GM21515 (cell line): ENCODE data around the gene SULT4A1.

ENCODE experiments used
- ATAC-seq: cut with Tn5 transposase; IDR thresholded peaks from one replicate; pipeline ENCODE4 v1.9.1; 2021; ENCODE audit not compliant: unreplicated experiment

The SULT4A1 gene

DNA sequence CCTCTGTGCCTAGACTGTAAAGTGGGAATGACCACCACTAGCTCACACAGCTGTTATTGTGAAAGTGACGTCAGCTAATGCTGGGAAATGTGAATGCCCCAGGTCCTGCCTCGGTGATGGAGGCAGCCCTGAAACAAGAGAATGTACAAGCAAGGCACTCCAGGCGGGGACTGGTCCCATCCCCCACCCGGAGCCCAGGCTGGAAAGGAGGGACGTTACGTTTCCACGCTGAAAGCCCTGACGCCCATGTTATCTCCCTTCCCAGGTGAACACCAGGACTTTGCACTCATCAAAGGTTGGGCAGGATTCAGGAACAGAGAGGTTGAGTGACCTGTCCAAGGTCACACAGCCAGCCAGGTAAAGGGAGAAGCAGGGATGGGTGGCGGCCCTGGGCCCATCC lies 784 bp downstream of the SULT4A1 start:
- no peak for ATAC-seq

DNA sequence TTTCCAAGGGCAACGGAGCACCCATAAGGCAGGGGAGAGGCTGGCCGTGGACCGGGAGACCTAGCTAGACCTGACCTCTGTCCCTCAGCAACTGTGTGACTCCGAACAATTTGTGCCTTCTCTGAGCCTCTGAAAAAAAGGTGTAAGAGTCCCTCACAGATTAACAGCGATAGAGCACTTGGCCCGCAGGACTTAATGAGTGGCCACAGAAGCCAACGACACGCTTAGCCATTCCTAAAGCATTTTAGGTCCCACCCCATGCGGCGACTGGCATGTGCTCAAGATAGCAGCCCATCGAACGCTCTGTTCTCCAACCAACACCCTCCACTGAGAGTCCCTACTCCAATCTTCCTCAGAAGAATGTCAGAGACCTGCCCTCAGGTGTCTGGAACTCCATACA lies 1.5 kb downstream of the SULT4A1 start:
- ATAC-seq: no peak

DNA sequence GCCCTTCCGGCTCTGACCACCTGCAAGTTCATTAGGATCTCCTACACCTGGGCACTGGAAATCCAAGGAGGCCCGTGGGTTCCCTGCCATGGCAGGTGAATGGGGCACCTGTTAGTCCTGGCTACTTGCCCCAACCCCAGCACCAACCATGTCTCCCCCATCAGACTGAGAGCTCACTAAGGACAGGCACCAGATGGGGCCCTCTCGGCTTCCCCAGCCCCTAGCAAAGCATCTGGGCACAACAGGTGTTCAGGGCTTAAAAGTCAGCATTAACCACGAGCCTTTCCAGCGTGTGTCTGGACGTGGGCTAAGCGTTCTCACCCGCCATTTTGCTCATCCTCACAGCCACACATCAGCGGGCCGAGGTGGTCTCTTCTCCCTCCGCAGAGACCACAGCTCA lies 2.2 kb downstream of the SULT4A1 start:
- ATAC-seq: no peak

DNA sequence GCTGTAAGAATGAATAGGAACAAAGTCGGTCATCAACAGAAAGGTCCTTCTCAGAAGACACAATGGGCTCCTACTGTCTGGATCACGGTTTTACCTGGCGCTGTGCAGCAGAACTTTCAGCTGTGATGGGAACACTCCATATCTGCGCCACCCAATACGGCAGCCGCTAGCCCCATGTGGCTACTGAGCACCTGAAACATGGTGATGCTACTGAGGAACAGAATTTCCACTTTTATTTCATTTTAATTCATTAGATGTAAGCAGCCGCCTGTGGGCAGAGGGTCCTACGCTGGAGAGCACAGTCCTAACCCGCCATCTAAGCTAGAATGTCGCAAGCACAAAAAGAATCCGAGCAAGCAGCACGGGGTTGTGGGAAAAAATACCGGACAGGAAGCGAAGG lies 2.7 kb downstream of the SULT4A1 start:
- no peak for ATAC-seq

DNA sequence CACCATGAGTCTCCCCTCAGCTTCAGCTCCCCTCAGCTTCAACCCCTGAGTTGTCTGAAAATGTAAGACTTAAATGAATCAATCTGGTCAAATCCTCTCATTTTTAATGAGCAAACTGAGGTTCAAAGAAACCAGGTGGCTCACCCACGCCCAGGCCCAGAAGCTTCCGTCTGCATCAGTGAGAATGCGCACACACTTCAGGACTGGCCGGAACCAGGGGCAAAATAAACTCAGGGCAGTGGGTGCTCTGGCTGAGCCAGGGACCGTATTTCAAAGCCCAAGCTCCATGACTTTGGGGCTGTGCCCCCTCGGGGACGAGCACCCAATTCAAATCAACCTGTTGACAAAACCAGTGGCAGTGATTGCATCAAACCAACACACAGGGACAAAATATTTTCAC lies 3.1 kb downstream of the SULT4A1 start:
- ATAC-seq: no peak

DNA sequence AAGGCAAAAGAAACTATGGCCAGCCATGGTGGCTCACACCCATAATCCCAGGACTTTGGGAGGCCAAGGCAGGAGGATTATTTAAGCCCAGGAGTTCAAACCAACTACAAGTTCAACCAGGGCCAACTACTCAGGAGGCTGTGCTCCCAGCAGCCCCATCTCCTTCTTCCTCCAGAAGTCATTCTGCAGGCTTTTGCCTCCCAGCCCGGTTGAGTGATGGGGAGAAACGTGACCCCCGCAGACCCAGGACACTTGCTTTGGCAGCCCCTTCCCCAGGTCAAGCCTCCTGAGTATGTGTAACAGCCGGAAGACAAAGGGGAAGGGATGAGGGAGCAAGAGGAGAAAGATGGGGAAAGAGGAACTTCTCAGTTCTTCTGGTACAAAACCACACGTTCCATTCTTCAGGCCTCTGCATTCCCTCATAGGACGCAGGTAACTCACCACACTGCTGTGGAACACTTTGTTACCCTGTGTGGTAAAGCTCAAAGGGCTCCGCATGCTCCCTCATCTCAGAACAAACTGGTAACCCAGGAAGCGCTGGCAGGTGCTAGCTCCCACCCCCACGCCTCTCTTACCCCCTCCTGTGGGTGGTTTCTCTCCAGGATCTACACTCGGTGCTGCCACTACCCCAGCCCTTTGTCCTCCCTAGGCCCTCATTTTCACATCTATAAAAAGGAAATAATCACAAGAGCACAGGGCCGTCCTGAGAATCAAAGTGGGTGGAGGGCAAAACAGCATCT lies 4.0 kb downstream of the SULT4A1 start:
- ATAC-seq: no peak

DNA sequence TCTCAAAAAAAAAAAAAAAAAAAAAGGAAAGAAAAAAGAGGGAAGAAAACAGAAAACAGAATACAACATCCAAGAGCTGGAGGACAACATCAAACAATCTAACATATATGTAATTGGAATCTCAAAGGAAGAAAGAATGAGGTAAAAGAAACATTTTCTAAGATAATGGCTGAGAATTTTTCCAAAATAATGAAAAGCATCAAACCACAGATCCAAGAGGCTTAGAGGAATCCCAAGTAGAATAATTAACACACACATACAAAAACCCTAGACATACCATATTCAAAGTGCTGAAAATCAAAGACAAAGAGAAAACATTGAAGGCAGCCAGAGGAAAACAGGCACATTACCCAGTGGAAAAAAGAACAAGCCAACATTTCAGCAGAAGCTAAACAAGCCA lies 4.9 kb downstream of the SULT4A1 start:
- ATAC-seq: no peak

DNA sequence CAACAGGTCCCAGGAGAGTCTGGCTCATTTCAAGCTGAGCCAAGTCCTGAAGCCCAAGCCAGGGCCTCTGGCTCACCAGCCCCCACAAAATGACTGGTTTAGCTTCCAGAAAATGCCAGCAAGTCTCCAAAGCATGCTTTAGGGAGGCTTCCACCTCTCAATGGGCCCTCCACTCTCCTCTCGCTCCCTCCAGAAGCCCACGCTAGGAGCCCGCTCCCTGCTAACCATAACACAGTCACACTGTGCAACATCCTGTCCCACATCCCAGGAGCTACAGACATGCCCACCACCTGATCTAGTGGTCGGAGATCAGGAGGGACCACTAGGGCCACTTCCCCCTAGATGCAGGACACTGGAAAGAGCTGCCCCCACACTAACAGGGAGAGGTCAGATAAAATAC lies 6.9 kb downstream of the SULT4A1 start:
- no peak for ATAC-seq

DNA sequence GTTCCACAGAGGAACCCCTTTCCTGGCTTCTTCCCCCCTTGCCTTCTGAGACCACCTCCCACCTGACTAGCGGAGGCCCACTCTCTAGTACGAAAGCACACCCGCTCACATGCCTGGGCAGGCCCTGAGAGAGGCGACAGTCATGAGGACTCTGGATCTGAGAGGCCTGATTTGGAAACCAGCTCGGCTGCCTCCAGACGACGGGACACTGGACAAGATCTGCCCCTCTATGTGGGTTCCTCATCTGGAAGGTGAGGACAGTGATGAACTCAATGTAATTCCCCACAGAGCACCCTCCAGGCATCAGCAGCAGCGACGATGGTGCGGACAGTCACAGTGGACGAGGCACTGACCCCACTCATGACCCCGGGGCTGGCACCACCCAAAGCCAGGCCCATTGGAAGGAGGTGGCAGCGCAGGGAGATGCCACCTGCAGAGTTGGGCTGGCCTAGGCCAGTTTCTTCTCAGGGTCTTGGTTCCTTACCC lies 7.5 kb downstream of the SULT4A1 start:
- ATAC-seq: no peak

DNA sequence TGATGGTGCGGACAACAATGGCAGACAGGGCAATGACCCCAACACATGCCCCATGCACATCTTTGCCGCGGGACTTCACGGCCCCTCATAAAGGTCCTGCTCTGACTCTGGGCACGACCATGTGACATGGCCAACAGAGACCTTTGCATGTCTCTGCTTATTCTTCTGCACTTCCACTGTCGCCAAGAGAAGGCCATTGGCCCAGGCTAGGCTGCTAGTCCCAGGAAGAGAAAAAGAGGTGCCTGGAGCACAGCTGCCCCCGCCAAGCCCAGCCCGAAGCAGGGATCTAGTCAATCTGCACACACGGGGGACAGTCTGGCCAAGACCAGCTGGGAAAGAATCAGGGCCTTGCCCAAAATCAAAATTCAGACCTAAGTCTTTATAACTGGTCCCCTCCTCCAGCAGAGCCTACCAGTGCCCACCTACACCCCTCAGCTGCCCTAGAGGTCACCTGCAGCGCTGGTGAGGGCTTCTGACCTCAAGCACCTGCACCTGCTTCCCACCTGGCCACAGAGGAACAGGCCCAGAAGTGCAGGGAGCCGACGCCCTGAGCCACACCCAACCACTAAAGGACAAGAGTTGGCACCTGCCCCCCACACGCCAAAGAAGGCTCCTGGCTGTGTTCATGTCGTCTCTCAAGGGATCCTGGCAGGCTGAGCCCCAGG lies 8.1 kb downstream of the SULT4A1 start:
- no peak for ATAC-seq

DNA sequence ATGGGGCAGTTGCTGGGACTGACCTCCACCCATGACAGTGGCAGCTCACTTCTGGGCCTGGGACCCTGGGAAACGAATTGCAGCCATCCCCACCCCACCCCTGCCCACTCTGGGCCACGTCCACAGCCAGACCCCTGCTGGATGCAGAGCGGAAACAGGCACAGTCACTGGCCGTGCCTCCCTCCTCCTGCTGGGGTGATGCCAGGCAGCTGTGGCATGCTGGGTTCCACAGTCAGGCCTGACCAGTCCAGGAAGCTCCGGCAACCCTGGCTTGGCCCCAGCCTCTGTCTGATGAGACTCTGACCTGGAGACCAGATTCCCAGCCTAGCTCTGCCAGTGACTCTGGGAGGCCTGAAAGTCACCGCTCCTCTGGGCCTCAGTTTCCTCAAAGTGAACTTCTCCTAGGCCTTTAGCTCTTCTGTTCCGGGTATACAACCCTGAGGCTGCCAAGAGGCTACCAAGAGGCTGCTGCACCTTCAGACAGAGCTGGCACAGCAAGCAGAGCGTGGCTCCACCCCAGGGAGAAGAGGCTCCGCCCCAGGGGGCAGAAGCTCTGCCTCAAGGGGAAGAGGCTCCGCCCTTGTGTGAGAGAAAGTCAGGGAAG lies 8.9 kb downstream of the SULT4A1 start:
- no peak for ATAC-seq

DNA sequence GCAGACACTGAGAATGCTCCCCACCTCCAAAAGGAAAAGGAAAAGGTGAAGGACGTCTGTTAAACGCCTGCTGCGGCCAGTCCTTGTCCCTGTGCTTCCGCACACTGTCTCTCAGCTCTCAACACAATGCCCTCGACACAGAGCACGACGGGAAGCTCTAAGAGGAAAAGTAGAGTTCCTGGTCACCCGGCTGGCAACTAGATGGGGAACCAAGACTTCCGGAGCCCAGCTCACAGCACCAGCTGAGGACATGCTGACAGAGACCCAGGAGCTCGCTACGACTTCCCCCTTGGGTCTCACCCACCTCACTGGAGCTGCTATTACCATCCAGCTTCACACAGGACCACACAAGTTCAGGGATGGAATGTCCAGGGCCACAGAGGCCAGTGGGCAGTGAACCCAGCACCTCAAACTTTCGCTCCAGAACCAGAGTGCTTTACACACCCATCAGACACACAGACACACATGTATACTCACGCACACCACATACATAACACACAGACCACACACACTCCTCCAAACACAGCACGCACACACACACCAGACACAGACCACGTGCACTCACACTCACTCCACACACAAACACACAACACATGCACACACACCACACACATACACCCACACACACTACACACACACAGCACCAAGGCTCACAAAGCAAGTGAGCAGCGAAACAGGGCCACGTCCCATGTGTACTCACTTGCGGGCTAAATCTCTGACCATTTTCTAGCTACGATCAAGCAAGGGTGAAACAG lies 9.6 kb downstream of the SULT4A1 start:
- ATAC-seq: no peak

DNA sequence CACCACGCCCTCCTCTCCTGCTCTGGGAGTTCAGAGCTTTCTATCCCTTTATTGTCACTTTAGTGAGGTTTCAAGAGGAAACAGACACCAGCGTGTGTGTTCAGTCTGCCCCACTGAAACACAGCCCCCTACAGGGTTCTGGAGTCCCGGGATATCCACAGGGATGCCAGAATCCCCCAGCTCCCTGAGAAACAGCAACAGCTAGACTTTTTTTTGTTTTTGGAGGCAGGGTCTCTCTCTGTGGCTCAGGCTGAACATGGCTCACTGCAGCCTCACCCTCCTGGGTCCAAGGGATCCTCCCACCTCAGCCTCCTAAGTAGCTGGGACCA lies 10.4 kb downstream of the SULT4A1 start:
- ATAC-seq: no peak

DNA sequence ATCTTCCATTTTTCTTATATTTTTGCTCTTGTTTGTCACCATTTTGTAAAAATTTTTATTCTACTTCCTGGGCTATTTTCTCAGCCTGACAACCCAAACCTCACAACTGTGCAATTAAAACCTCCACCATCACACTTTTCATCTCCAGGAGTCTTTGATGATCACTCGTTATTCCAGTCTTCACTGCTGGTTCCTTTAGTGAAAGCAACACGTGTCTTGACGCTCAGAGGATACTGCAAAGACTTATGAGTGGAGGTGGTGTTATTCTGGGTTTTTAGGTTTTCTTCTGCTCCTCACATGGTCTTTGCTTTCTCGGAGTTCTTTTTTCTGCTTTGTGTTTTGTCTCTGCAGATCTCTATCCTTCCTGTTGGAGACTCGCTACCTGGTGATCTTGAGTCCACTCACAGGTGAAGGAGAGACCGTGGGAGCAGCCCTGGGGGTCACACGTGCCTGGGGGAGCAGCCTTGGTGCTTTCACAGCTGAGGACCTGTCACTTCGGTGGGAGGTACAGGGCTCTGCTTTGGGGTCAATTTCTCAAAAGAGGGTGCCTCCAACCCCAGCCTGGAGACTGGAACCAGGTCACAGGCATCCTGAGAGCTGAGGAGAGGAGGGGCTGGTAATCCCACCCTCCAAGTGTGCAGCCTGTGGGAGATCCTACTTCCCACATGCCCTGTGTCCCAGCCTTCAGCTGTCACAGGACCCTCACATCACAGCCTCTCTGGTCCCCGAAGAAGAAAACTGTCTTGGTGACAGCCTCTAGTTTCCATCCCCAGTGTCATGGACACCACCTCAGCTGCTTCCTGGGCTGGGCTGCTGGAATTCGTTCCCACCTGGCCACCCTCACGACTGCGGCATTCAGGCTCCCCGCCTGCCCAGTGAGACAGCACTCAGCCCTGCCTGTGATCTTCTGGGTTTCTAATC lies 11.0 kb downstream of the SULT4A1 start:
- ATAC-seq: no peak

DNA sequence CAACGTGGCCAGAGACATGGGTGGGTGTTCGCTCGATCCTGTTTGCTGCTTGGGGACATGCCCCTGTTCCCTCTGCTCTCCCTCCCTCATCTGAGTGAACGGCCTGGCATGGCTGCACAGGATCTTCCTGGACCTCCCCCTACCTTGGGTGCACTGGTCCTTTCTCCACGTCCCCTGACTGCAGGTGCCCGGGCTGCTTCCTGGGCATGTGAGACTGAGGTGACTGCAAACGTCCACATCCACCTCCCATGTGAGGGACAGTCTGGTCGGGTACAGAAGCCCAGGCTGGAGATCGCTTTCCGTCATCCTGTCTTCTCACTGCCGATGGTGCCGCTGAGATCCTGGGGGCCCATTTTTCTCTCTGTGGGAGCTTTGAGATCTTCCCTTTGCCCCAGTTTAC lies 11.8 kb downstream of the SULT4A1 start:
- ATAC-seq: no peak

DNA sequence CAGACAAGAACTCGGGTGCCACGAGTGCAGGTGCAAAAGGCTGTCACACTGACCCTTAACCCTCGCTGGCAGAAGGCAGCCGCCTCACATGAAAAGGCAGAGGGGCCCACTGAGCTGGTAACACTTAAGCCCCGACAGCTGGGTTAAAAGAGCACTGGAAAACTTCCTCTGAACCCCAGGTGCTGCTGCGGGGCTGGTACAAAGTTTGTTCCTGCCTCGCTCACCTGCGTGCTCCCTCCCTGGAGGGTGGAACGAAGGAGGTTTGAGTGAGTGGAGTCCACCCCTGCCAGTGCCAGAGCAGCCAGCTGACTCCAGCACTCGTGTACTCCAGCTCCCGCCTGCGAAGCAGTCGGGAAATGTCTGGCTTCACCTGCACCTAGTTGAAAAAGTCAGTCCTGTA lies 12.6 kb downstream of the SULT4A1 start:
- no peak for ATAC-seq

DNA sequence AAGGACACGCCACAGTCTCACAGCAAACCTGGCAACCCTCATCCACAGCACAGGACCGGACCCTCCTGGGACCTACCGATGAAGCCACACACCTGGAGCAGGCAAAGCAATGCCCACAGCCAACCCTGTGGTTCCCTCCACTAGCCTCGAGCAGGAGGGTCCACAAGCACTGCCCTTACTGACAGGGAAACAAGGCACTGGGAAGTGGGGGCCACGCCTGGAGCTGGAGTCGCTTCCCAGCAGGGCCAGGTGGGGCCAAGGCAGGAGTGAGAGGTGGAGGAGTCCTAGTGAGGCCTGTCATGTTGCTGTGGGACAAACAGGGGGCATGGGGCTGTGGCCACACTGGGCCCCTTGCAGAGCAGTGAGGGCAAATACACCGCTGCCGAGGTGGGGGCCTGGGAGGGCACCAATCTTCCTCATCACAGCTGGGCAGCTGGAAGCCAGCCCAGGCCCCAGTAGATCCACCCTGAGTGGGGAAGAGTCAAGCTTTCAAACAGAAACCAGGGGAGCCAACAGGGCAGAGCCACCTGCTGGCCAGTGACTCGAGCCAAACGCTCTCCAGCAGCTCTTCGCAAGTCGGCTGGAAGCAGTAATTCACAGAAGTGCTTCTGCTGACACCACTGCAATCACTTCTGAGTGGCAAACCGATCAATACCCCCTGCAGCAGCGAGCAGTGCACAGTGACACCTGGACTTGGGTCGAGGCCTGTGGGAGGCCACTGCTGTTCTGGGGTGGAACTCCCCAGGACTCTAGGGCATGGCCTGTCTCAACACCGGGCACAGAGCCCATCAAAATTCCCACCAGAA lies 13.7 kb downstream of the SULT4A1 start:
- no peak for ATAC-seq

DNA sequence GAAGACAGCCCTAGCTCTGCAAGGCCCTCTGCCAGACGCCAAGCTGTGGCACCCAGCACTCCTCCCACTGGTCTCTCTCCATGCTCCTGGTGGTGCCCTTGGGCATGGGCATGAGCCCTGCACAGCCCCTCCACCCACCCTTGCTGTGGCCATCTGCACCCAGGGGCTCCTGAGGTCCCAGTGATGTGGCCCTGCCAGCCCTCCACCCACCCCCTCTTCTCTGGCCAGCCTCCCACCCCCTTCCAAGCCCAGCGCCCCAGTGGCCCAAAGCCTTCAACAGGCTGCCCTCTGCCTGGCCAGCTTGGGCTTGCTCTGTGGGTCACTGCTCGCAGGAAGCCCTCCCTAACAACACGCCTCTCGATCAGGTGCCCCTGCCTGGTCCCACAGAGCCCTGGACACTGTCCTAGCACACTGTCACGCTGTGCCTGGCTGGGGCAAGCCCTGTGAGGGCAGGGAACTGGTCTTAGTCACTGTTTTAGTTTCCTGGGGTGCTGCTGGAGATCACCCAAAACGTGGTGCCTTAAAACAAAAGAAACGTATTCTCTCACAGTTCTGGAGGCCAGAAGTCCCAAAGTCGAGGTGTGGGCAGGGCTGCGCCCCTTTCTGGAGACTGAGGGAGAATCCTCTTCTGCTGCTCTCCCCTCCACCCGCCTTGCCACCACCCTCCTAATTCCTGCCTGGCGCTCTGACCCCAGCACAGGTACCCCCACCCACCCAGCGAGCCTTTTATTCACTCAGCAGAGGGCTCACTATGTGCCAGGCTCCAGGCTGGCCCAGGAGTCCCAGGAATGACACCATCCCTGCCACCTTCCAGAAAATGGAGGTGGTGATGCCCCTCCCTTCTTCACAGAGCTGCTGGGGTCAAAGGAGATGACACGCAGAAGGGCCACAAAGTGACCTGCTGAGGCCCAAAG lies 14.7 kb downstream of the SULT4A1 start:
- no peak for ATAC-seq

DNA sequence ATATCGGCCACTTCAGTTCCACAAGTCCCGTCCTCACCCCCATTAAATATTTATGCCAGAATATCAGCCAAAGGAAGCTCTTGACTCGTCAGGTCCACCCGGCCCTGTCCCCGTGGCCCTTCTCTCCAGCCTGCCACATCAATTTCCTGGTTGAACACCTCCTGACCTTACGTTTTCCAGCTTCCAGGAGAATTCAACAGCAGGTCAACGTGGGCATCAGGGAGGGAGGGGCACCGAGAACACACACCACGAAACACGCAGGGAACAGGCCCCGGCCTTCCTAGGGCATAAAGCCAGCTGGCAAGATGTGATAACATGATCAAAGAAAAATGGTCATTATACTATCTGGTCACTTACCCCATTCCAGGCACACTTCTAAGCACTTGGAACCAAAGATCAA lies 15.3 kb downstream of the SULT4A1 start:
- ATAC-seq: no peak
